Tibial nerve (tissue), 3 donors: ENCODE measurements around the gene NKX2-1.

Experiments used
- POLR2A ChIP-seq, 2 donors: fragments of 450-650 bp; IDR thresholded peaks; one replicate each; pipeline ENCODE4 v1.6.1; 2017; ENCODE audit warnings: antibody characterized with exemption in 2 of 2, mild to moderate bottlenecking in 2 of 2, moderate library complexity in 2 of 2
- TF ChIP-seq, protein P1 (sequence below), 5 experiments: fragments of 200-600 bp in 3 of 5; fragments of 450-650 bp in 2 of 5; sonication (generic) in 3 of 5; IDR thresholded peaks; one replicate each; pipeline ENCODE4 v1.5.1; 2016 to 2019; ENCODE audit warnings: antibody characterized with exemption in 5 of 5, mild to moderate bottlenecking in 3 of 5, moderate library complexity in 2 of 5

DNA sequence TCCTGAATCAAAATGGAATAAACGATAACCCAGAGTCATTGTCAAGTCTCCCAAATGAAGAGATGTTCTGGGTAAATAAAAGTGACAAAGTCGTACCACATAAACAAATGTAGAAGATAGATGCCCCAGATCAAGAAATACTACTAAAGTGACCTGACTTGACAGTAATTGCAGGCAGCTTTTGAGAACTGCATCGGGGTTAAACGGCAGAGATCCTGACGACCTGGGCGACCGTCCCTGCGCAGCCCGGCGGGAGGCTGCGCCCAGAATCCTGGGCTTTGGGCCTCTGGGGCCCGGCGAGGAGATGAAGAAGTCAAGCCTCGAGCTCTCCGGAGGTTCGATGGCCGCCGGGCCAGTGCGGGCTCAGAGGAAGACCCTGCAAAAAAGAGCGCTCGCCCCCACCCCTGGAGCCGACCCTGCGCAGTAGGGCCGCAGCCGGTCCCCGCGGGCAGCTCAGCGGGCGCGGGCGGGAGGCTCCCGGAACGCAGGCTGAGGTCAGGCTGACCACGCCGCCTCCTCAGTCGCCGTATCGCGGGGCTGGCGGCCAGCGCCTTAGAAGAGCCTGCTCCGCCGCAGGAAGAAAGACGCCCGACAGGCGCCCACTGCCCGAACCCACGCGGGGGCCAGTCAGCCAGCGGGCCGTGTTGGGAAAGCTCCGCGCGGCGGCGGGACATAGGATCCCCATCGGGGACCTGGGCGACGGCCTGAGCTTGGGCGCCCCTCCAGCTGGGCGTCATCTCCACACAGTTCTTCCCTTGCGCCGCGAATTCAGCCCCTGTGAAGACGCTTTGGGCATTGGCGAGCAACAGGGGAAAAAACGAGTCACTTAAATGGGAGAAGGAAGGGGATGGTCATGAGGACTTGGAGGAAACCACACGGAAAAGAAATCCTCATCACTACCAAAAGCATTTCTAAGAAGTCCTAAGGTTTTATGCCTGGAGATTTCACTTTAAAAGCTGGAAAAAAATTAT is 16.0 kb downstream of the NKX2-1 start:
- TF ChIP-seq, protein P1, sequence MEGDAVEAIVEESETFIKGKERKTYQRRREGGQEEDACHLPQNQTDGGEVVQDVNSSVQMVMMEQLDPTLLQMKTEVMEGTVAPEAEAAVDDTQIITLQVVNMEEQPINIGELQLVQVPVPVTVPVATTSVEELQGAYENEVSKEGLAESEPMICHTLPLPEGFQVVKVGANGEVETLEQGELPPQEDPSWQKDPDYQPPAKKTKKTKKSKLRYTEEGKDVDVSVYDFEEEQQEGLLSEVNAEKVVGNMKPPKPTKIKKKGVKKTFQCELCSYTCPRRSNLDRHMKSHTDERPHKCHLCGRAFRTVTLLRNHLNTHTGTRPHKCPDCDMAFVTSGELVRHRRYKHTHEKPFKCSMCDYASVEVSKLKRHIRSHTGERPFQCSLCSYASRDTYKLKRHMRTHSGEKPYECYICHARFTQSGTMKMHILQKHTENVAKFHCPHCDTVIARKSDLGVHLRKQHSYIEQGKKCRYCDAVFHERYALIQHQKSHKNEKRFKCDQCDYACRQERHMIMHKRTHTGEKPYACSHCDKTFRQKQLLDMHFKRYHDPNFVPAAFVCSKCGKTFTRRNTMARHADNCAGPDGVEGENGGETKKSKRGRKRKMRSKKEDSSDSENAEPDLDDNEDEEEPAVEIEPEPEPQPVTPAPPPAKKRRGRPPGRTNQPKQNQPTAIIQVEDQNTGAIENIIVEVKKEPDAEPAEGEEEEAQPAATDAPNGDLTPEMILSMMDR (IDR thresholded peaks at IDR 0.05), result no peak
- no peak for TF ChIP-seq POLR2A (IDR thresholded peaks at IDR 0.05)
